ENCODE measurements around the gene ZNF8.

DNA sequence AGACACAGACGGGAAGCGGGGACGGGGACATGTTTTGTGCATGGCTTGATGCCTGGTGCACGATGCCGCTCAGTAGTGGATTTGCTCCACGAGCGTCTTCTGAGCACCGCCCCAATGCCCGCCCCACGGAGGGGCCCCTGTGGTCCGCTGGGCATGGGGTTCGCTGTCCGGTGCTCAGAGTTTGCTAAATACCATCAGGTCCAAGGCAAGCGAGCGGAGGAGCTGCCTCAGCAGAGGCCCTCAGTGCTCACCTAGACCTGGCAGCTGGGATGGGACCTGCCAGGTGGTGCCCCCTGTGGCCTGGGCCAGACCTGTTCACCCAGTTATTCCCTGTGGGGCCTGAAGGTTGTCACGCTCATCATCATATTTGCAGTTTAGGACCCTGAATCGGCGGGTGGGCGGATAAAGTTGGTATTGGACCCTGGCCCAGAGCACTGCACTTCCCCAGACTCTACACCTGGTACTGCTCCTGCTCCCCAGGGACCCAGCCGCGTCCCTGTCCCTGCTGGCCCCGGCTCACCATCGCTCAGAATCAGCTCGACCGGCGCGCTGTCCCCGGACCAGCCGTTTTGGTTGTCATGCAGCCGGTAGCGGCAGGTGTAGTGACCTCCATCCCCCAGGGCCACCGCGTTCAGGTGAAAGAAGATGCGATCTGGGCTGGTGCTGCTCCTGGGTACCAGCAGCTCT, 72.3 kb downstream of the ZNF8 start:
- TF ChIP-seq POLR2A (IDR thresholded peaks at IDR 0.05) = no peak
- TF ChIP-seq, protein P1, sequence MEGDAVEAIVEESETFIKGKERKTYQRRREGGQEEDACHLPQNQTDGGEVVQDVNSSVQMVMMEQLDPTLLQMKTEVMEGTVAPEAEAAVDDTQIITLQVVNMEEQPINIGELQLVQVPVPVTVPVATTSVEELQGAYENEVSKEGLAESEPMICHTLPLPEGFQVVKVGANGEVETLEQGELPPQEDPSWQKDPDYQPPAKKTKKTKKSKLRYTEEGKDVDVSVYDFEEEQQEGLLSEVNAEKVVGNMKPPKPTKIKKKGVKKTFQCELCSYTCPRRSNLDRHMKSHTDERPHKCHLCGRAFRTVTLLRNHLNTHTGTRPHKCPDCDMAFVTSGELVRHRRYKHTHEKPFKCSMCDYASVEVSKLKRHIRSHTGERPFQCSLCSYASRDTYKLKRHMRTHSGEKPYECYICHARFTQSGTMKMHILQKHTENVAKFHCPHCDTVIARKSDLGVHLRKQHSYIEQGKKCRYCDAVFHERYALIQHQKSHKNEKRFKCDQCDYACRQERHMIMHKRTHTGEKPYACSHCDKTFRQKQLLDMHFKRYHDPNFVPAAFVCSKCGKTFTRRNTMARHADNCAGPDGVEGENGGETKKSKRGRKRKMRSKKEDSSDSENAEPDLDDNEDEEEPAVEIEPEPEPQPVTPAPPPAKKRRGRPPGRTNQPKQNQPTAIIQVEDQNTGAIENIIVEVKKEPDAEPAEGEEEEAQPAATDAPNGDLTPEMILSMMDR (IDR thresholded peaks at IDR 0.05) = no peak
